IPS-15b (cell line): ENCODE results near the gene LASP1NB.
"Not testable (repeated sequence)": the region's sequence is repeated elsewhere in the genome, so short reads cannot be mapped to it uniquely, and the experiment has no call there.

ENCODE experiments used
- H3K27me3 ChIP-seq: one replicate; pipeline ENCODE4 v1.6.1; 2013; ENCODE audit warnings: low read length; ENCODE audit not compliant: control insufficient read depth, insufficient read depth
- H3K36me3 ChIP-seq: one replicate; pipeline ENCODE4 v1.6.1; 2013; ENCODE audit warnings: low read length; ENCODE audit not compliant: control insufficient read depth, insufficient read depth
- H3K4me1 ChIP-seq: one replicate; pipeline ENCODE4 v1.6.1; 2013; ENCODE audit warnings: mild to moderate bottlenecking, low read length; ENCODE audit not compliant: control insufficient read depth, insufficient read depth
- H3K4me3 ChIP-seq: one replicate; pipeline ENCODE4 v1.5.1; 2013; ENCODE audit warnings: low read depth, low read length
- H3K9ac ChIP-seq: one replicate; pipeline ENCODE4 v1.6.1; 2013; ENCODE audit warnings: low read depth, mild to moderate bottlenecking, low read length
- H3K9me3 ChIP-seq: one replicate; pipeline ENCODE4 v1.6.1; 2013; ENCODE audit warnings: mild to moderate bottlenecking, low read length; ENCODE audit not compliant: control insufficient read depth, insufficient read depth

LASP1NB gene

GRCh38 chr17:38911731-38912081 is 13.7 kb upstream of the LASP1NB start:
- H3K36me3 ChIP-seq: peaks cover 18% of the 10 kb centered on the region

GRCh38 chr17:38912221-38912813 is 13.1 kb upstream of the LASP1NB start:
- no peaks in the 10 kb centered on the region for H3K27me3 ChIP-seq
- H3K9ac ChIP-seq: no peak overlapping the region
- peaks cover 18% of the 10 kb centered on the region for H3K36me3 ChIP-seq
- no peaks in the 10 kb centered on the region for H3K4me1 ChIP-seq
- H3K4me3 ChIP-seq: no peak overlapping the region
- no peaks in the 10 kb centered on the region for H3K9me3 ChIP-seq

More at GRCh38 chr17:38911731-38912081, 13.7 kb upstream of the LASP1NB start:
- H3K27me3 ChIP-seq, H3K9ac ChIP-seq, H3K4me3 ChIP-seq, H3K4me1 ChIP-seq, H3K9me3 ChIP-seq: not testable (repeated sequence)

DNA sequence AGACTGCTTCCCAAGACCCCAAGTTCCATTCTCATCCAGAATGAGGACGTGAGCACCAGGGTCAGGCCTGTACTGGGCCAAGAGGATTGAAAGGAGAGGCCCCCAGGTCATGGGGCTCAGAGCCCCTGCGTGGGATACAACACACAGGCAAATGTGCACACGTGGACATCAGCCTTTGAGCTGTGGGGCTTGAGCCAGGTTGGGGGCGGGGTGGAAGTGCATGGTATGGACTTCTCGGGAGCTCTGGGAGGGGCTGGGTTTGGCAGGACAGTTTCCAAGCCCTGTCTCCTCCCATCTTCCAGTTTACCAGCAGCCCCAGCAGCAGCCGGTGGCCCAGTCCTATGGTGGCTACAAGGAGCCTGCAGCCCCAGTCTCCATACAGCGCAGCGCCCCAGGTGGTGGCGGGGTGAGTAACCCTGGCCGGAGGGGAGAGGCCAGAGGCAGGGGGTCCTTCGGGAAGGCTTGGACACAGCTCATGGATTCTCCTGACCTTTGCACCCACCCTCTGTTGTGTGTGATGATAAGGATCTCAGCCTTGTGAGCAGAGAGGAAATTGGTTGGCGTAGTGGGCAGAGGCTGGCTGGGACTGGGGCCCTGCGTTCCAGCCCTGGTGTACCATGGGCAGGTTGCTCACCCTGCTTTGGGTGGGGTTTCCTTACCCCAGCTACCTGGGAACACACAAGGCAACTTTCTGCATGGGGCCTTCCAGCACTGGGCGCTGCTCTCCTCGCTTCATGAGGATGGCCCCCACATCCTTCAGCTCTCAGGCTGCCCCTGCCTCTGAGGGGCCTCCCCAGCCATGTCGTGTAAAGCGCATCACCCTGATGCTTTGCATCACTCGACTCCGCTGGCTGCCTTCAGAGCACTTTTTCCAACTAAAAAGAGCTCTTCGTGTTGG is 10.4 kb upstream of the LASP1NB start:
- no peaks in the 10 kb centered on the region for H3K9me3 ChIP-seq
- no peaks in the 10 kb centered on the region for H3K27me3 ChIP-seq
- H3K36me3 ChIP-seq: peaks cover 29% of the 10 kb centered on the region
- no peaks in the 10 kb centered on the region for H3K4me1 ChIP-seq
- H3K9ac ChIP-seq: no peak overlapping the region
- H3K4me3 ChIP-seq: no peak overlapping the region

DNA sequence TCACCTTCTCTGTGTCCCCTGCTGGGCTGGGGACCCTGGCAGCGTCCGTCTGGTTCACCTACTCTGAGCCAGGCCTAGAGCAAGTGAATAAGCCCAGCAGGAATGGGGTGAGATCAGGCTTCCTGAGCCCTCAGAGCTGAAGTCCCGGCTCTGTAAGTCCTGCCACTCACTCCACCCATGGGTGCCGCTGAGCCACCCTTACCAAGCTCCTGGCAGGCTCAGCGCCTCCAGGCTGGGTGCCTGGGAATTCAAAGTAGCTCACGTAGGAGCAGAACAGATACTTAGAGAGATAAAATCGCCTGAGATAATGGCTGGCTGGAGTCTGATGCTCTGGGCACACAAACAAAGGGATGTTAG is 9.8 kb upstream of the LASP1NB start:
- H3K27me3 ChIP-seq: no peaks in the 10 kb centered on the region
- H3K9ac ChIP-seq: no peak overlapping the region
- no peak overlapping the region for H3K4me3 ChIP-seq
- H3K4me1 ChIP-seq: no peaks in the 10 kb centered on the region
- H3K9me3 ChIP-seq: no peaks in the 10 kb centered on the region
- H3K36me3 ChIP-seq: peaks cover 32% of the 10 kb centered on the region

DNA sequence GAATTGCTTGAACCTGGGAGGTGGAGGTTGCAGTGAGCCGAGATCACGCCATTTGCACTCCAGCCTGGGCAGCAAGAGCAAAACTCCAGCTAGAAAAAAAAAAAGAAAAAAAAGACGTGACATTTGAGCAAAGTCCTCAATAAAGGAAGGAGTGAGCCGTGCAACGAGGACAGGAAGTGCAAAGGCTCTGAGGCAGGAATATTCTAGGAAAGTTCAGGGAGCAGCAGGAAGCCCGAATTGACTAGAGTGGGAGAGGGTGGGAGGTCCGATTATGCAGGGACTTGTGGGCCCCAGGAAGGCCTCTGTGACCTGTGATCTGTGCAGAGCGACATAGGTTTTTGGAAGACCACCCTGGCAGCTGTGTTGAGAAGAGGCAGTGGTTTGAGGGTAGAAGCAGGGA is 8.6 kb upstream of the LASP1NB start:
- Histone ChIP-seq H3K9ac (no peak overlapping the region), H3K27me3 (no peaks in the 10 kb centered on the region), H3K36me3 (peaks cover 32% of the 10 kb centered on the region), H3K4me3 (no peak overlapping the region), H3K4me1 (no peaks in the 10 kb centered on the region), H3K9me3 (no peaks in the 10 kb centered on the region)

DNA sequence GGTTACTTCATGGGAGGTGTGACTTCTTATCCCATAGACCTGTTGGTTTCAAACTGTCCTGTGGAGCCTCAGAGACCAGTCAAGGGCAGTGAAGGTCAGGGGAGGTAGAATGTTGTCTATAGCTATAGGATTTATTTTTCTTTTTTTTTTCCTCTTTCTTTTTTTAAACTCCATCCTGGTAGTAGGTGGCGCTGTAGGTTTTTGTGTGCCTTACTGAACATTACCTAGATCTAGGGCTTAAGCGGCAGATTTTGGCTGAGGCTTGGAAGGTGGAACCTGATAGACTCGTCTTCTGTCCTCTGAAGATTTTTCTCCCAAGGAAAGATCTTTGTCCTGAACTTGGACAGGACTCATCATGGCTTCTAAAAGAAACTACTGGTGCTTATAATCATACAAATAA is 8.2 kb upstream of the LASP1NB start:
- Histone ChIP-seq H3K27me3 (no peaks in the 10 kb centered on the region), H3K9ac (no peak overlapping the region), H3K4me1 (no peaks in the 10 kb centered on the region), H3K9me3 (no peaks in the 10 kb centered on the region), H3K4me3 (no peak overlapping the region), H3K36me3 (peaks cover 32% of the 10 kb centered on the region)

DNA sequence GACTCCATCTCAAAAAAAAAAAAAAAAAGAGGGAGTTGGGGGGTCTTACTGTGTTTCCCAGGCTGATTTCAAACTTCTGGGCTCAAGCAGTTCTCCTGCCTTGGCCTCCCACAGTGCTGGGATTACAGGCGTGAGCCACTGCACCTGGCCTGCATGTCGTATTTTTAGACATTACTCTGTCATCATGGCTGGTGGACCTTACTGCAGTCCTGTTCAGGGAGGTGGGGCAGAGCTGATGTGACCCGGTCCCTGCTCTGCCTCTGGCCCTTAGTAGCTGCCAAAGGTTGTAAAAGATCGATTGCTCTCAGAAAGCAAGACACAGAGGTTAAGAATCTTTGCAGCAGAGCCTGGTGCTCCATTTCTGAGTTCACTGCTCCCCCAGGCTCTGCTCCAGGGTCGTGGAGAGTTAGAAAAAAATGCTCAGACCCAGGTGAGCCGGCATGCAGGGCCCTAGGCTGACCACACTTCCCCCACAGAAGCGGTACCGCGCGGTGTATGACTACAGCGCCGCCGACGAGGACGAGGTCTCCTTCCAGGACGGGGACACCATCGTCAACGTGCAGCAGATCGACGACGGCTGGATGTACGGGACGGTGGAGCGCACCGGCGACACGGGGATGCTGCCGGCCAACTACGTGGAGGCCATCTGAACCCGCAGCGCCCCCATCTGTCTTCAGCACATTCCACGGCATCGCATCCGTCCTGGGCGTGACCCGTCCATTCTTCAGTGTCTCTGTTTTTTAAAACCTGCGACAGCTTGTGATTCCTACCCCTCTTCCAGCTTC is 7.1 kb upstream of the LASP1NB start:
- Histone ChIP-seq H3K36me3 (peaks cover 32% of the 10 kb centered on the region), H3K27me3 (no peaks in the 10 kb centered on the region), H3K9ac (peak overlapping the region; percentile 24), H3K9me3 (no peaks in the 10 kb centered on the region), H3K4me3 (no peak overlapping the region), H3K4me1 (peaks cover 8% of the 10 kb centered on the region)

GRCh38 chr17:38918916-38919315 is 6.5 kb upstream of the LASP1NB start:
- Histone ChIP-seq H3K4me1 (peaks cover 8% of the 10 kb centered on the region), H3K9me3 (no peaks in the 10 kb centered on the region), H3K36me3 (peaks cover 32% of the 10 kb centered on the region), H3K4me3 (no peak overlapping the region), H3K27me3 (no peaks in the 10 kb centered on the region), H3K9ac (no peak overlapping the region)

DNA sequence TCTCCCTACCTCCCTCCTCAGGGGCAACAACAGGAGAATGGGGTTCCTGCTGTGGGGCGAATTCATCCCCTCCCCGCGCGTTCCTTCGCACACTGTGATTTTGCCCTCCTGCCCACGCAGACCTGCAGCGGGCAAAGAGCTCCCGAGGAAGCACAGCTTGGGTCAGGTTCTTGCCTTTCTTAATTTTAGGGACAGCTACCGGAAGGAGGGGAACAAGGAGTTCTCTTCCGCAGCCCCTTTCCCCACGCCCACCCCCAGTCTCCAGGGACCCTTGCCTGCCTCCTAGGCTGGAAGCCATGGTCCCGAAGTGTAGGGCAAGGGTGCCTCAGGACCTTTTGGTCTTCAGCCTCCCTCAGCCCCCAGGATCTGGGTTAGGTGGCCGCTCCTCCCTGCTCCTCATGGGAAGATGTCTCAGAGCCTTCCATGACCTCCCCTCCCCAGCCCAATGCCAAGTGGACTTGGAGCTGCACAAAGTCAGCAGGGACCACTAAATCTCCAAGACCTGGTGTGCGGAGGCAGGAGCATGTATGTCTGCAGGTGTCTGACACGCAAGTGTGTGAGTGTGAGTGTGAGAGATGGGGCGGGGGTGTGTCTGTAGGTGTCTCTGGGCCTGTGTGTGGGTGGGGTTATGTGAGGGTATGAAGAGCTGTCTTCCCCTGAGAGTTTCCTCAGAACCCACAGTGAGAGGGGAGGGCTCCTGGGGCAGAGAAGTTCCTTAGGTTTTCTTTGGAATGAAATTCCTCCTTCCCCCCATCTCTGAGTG is 5.9 kb upstream of the LASP1NB start:
- Histone ChIP-seq H3K36me3 (peaks cover 28% of the 10 kb centered on the region), H3K4me1 (peaks cover 8% of the 10 kb centered on the region), H3K4me3 (no peak overlapping the region), H3K9me3 (no peaks in the 10 kb centered on the region), H3K27me3 (no peaks in the 10 kb centered on the region), H3K9ac (no peak overlapping the region)

GRCh38 chr17:38920374-38921291 is 4.8 kb upstream of the LASP1NB start:
- Histone ChIP-seq H3K9me3 (no peaks in the 10 kb centered on the region), H3K4me3 (no peak overlapping the region), H3K4me1 (peaks cover 8% of the 10 kb centered on the region), H3K9ac (no peak overlapping the region), H3K27me3 (no peaks in the 10 kb centered on the region), H3K36me3 (peaks cover 17% of the 10 kb centered on the region)
